ENCODE results near the gene GPC5.

DNA sequence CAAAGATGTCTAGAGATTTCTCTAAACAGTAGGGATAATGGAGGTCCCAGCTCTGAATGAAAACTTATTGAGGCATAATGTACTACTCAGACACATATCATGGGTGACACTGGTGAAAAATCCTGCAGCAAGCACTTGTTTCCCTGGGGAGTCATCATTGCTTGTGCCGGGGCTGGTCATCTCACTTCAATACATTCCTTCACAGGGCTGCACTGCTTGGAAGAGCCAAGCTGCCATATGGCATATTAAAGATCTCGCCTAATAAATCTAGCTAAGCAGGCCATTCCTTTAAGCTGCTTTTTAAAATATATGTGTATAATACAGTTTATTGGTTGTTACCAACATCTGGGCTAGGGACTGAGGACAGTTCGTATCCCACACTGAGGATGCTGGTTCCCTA lies 1496.0 kb downstream of the GPC5 start:
- TF ChIP-seq, protein P1, sequence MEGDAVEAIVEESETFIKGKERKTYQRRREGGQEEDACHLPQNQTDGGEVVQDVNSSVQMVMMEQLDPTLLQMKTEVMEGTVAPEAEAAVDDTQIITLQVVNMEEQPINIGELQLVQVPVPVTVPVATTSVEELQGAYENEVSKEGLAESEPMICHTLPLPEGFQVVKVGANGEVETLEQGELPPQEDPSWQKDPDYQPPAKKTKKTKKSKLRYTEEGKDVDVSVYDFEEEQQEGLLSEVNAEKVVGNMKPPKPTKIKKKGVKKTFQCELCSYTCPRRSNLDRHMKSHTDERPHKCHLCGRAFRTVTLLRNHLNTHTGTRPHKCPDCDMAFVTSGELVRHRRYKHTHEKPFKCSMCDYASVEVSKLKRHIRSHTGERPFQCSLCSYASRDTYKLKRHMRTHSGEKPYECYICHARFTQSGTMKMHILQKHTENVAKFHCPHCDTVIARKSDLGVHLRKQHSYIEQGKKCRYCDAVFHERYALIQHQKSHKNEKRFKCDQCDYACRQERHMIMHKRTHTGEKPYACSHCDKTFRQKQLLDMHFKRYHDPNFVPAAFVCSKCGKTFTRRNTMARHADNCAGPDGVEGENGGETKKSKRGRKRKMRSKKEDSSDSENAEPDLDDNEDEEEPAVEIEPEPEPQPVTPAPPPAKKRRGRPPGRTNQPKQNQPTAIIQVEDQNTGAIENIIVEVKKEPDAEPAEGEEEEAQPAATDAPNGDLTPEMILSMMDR (IDR thresholded peaks at IDR 0.05), result no peak
- no peak for TF ChIP-seq POLR2A (IDR thresholded peaks at IDR 0.05)
